Choroid plexus epithelial cell (primary cell): Measurements from ENCODE around the gene ZDHHC22.
A peak's percentile ranks its signal among the peaks of the same experiment; 100 is the strongest.

ENCODE experiments used
- DNase-seq: peaks from one replicate; pipeline ENCODE4 v3.0.0-alpha.2; 2010; ENCODE audit warnings: low read depth
- H3K4me3 ChIP-seq: 2 replicates; pipeline ENCODE4 v1.5.1; 2011; ENCODE audit warnings: low read depth, mild to moderate bottlenecking, control low read depth, low read length, moderate library complexity
- TF ChIP-seq, protein P1 (sequence below): conservative IDR thresholded peaks from 2 replicates; pipeline ENCODE4 v1.5.1; 2011; ENCODE audit warnings: low read depth, mild to moderate bottlenecking, control low read depth, inconsistent platforms, low read length, moderate library complexity

The ZDHHC22 gene

DNA sequence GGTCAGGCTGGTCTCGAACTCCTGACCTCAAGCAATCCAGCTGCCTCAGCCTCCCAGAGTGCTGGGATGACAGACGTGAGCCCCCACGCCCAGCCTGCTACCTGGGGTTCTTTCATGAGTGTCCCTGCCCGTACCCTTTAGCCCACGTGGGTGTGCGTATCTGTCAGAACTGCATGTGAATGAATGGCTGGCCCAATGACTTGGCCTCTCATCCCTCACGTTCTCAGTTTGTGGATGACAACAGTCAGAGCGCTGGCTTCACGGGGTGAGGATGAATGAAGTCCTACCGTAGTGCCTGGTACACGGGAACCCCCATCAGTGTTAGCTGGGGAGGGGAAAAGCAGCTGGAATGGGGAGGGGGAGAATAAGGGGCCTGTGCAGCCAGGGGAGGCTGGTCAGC is 16.1 kb upstream of the ZDHHC22 start:
- TF ChIP-seq, protein P1, sequence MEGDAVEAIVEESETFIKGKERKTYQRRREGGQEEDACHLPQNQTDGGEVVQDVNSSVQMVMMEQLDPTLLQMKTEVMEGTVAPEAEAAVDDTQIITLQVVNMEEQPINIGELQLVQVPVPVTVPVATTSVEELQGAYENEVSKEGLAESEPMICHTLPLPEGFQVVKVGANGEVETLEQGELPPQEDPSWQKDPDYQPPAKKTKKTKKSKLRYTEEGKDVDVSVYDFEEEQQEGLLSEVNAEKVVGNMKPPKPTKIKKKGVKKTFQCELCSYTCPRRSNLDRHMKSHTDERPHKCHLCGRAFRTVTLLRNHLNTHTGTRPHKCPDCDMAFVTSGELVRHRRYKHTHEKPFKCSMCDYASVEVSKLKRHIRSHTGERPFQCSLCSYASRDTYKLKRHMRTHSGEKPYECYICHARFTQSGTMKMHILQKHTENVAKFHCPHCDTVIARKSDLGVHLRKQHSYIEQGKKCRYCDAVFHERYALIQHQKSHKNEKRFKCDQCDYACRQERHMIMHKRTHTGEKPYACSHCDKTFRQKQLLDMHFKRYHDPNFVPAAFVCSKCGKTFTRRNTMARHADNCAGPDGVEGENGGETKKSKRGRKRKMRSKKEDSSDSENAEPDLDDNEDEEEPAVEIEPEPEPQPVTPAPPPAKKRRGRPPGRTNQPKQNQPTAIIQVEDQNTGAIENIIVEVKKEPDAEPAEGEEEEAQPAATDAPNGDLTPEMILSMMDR = no peak
- no peak for DNase-seq
- no peak overlapping the region for H3K4me3 ChIP-seq

DNA sequence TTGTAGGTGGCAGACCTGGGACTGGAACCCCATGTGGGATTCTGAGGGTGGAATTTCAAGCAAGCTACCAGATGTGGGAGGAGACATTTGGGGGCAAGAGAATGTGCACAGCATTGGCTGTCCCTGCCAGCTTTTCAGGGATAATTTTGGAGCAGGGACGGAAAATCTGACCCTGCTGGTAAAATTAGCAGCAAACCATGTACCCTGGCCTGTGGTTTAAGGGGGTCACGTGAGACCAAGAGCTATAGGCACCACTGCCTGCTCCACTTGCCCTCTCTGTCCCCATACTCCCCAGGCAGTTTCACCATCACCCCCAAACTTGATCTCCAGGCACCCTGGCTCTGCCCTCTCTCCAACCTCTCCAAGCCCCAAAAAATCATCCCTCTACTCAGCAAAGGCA is 13.5 kb upstream of the ZDHHC22 start:
- H3K4me3 ChIP-seq = no peak overlapping the region
- TF ChIP-seq, protein P1 = no peak
- no peak for DNase-seq

DNA sequence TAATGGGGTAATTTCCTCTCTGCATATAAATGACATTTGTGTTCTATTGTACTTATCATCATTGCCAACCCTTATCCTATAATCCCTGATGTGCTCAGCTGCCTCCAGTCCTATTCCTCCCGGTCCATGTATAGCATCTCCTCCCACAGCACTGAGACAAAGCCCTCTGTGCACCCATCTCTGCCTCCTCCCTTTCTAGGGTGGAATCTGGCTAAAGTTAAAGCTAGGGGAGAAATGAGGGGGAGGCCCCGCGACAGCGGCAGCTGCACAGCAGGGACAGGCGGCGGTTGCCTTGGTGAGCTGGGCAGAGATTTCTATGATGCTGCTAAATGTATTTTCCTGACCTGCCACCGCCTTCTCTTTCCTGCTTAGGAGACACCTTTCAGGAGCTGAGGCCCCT is 12.8 kb upstream of the ZDHHC22 start:
- no peak overlapping the region for H3K4me3 ChIP-seq
- no peak for DNase-seq
- TF ChIP-seq, protein P1 = no peak

DNA sequence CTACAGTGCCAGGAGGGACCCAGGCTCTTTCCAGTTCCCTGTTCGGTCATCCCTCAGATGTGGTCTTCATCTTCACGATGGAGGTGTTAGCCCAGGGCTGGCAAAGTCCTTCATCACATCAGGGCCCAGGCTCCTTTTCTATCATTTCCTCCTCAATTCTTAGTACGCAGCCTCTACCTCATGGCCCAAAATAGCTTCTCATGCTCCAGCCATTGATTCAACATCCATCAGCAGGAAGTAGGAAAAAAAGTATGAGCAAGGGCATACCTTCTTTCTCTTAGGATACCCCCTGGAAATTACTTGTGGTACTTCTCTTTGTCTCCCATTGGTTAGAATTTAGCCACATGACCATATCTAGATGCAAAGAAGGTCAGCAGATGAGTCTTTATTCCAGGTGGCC is 12.2 kb upstream of the ZDHHC22 start:
- no peak overlapping the region for H3K4me3 ChIP-seq
- TF ChIP-seq, protein P1 = no peak
- DNase-seq = no peak

DNA sequence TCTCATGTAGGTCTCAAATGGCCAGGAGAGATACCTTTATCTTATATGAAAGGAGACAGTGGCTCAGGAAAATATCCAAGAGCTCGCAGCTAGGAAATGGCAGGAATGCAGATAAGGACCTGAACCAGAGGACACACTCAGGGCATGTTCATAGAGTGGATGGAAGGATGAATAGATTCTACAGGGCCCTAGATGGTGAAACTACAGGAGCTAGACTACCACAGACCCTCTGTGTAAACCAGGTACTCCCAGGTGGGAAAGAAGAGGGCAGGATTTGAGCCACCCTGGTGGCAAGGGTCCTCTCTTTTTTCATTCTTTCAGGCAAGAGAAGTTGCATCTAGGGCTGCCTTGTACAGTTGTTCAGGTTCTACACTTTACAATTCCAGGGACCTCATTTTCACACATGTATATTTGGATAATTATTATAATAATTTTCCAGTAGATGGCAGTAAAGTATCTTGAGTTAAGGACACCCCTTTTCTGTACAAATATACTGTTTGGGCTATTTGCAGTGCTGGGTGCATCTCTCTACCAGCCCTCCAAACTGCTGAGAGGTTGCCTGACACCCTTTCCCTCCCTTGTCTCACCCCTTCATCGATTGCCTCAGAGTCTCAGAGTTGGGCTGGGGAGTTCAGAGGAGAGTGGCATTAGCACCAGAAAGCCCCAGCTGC is 10.5 kb upstream of the ZDHHC22 start:
- TF ChIP-seq, protein P1 = peak; percentile 27
- DNase-seq = peak; percentile 56
- no peak overlapping the region for H3K4me3 ChIP-seq

DNA sequence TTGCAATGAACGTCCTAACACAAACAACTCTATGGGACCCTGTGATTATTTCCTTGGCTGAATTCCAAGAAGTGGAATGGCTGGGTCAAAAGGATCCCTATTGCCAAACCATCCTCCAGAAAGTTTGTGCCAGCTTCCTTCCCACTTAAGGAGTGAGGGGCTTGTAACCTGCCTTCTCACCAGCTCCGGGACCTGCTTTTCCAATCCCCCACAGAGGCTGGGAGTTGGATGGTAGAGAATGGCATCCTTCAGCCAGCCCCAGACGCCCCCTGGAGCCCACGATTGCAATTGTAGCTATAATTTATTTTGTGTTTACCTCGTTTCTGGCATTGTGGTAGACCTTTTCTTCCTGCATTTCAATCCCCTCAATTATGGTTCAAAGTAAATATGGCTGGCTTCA is 9.7 kb upstream of the ZDHHC22 start:
- no peak overlapping the region for H3K4me3 ChIP-seq
- TF ChIP-seq, protein P1 = peak; percentile 74
- DNase-seq = peak; percentile 28

DNA sequence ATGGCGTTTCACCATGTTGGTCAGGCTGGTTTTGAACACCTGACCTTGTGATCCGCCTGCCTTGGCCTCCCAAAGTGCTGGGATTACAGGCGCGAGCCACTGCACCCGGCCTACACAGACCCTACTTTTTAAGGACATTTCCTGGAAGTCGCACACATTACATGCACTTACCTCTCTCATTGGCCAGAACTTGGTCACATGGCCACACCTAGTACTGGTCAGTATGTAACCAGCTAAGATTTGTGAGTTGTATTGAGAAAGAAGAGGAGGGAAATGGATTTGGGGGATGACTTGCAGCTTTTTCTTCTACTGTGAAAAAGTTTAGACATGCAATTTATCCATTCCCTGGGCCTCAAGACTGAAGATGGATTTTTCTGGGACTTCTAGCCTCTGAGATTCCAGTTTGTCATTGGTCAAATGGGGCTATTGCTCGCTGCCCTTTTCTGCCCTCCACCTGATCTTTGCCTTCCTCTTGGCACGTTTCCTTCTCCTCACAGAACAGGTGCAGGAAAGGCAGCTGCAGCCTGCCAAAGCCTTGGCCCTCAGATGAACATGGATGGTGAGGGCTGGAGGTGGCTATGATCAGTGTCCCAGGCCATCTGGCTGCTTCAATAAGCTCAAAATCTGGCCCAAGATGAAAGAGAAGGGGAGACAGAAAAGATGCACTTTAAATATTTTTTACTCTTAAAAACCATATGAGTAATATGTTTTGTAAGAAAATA is 7.1 kb upstream of the ZDHHC22 start:
- DNase-seq = no peak
- TF ChIP-seq, protein P1 = no peak

More for the DNA sequence above, 7.1 kb upstream of the ZDHHC22 start:
- no peak overlapping the region for H3K4me3 ChIP-seq
